ENCODE measurements around the gene PLEKHG7. TPM values are rescaled to one million over a fixed set of nuclear protein-coding genes. Genes with fewer than 3 reads are reported as not detected.

The PLEKHG7 gene
- total and polyA plus RNA-seq, 9 of the 15 experiments (the other 6 are each of a cell fraction or from before 2014, with no cell fraction given), result 0.03 TPM; not detected in 8

DNA sequence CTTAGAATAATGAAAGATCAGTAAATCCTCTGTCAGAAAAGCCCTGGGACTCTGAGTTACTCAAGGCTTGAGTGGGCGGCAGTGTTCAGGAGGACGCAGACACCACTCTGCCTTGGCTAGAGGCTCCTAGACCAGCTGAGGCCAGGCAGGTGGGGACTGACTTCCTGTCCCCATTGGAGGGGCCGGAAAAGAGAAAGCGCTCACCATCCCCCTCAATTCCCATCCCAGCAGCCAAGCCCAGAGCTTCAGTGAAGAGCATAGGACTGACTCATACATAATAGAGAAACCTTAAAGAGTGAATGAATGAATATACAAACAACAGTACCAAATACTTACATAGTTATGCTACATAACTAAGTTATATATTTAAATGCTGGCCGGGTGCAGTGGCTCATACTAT, 62.0 kb downstream of the PLEKHG7 start:
- Histone ChIP-seq H3K27ac (ENCODE audit: extremely low read depth, low read depth, low read length) (no peak overlapping the region), H3K36me3 (ENCODE audit: control insufficient read depth, insufficient read depth, low read length) (no peaks in the 10 kb centered on the region), H3K9me3 (replicated peaks; ENCODE audit: control insufficient read depth, insufficient read depth, low read depth, low read length) (no peaks in the 10 kb centered on the region), H3K4me1 (replicated peaks in 1 of 2; ENCODE audit: control insufficient read depth in 2 of 2, insufficient read depth in 2 of 2, low read length in 2 of 2) (no peaks in the 10 kb centered on the region; a peak in 2 of 5 replicates), H4K20me1 (replicated peaks; ENCODE audit: control insufficient read depth, insufficient read depth, low read length) (no peaks in the 10 kb centered on the region), H3K9ac (ENCODE audit: insufficient read depth in 1 of 2, low read depth in 2 of 2, low read length in 2 of 2) (no peak overlapping the region), H3K9me1 (ENCODE audit: control insufficient read depth, insufficient read depth, low read length) (no peaks in the 10 kb centered on the region), H2AFZ (ENCODE audit: low read depth, low read length) (no peak overlapping the region), H3K27me3 (ENCODE audit: control insufficient read depth in 2 of 2, insufficient read depth in 2 of 2, low read length in 2 of 2) (no peaks in the 10 kb centered on the region), H3K4me3 (no peak overlapping the region), H3K4me2 (ENCODE audit: insufficient read depth, low read length) (no peak overlapping the region), H3K79me2 (ENCODE audit: control insufficient read depth, insufficient read depth, low read length) (no peaks in the 10 kb centered on the region)
- TF ChIP-seq NFIX (CRISPR knock-in tag; IDR thresholded peaks at IDR 0.05; ENCODE audit: low read depth), result no peak
- TF ChIP-seq EGR1 (conservative IDR thresholded peaks at IDR 0.05), result peak; percentile 47; the same call in 1 of the 2 replicates
- TF ChIP-seq, protein P1, sequence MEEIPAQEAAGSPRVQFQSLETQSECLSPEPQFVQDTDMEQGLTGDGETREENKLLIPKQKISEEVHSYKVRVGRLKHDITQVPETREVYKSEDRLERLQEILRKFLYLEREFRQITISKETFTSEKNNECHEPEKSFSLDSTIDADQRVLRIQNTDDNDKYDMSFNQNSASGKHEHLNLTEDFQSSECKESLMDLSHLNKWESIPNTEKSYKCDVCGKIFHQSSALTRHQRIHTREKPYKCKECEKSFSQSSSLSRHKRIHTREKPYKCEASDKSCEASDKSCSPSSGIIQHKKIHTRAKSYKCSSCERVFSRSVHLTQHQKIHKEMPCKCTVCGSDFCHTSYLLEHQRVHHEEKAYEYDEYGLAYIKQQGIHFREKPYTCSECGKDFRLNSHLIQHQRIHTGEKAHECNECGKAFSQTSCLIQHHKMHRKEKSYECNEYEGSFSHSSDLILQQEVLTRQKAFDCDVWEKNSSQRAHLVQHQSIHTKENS (CRISPR knock-in tag; IDR thresholded peaks at IDR 0.05), result no peak
- TF ChIP-seq, protein P2, sequence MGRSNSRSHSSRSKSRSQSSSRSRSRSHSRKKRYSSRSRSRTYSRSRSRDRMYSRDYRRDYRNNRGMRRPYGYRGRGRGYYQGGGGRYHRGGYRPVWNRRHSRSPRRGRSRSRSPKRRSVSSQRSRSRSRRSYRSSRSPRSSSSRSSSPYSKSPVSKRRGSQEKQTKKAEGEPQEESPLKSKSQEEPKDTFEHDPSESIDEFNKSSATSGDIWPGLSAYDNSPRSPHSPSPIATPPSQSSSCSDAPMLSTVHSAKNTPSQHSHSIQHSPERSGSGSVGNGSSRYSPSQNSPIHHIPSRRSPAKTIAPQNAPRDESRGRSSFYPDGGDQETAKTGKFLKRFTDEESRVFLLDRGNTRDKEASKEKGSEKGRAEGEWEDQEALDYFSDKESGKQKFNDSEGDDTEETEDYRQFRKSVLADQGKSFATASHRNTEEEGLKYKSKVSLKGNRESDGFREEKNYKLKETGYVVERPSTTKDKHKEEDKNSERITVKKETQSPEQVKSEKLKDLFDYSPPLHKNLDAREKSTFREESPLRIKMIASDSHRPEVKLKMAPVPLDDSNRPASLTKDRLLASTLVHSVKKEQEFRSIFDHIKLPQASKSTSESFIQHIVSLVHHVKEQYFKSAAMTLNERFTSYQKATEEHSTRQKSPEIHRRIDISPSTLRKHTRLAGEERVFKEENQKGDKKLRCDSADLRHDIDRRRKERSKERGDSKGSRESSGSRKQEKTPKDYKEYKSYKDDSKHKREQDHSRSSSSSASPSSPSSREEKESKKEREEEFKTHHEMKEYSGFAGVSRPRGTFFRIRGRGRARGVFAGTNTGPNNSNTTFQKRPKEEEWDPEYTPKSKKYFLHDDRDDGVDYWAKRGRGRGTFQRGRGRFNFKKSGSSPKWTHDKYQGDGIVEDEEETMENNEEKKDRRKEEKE (IDR thresholded peaks at IDR 0.05; ENCODE audit: borderline replicate concordance in 1 of 2, control insufficient read depth in 1 of 2, low read depth in 2 of 2, low read length in 1 of 2), result no peak
- TF ChIP-seq SRSF1 (IDR thresholded peaks at IDR 0.05; ENCODE audit: low read depth, low read length), result no peak
- in situ Hi-C loops (cut with MboI), result no loop called here
- CTCF ChIA-PET (ENCODE audit: low intra/inter-chr PET ratio), result no interaction called here
- ATAC-seq (peak; percentile 47), DNase-seq (ENCODE audit: extremely low read depth in 1 of 4, low spot score in 3 of 4) (peak in 1 of 4 experiments; percentile 10), FAIRE-seq (no peak)
- BruUV-seq (replicated peaks), result no TSS peak
- intact Hi-C loops (cut with micrococcal nuclease), result no loop called here
- POLR2A ChIA-PET, result no interaction called here
- 33% methylated on average over 5 of the region's 5 CpGs for WGBS (ENCODE audit: insufficient coverage, low coverage, missing lambda C conversion rate)
